Panc1 (cell line): ENCODE measurements around the gene MAMDC2. TPM values are rescaled to one million over a fixed set of nuclear protein-coding genes. Genes with fewer than 3 reads are reported as not detected.

Source experiments
- ATAC-seq: fragments of 200-7000 bp; cut with Tn5 transposase; 2 replicates; pipeline ENCODE4 v1.9.1; 2020; ENCODE audit warnings: mild to moderate bottlenecking, moderate library complexity
- BruUV-seq: library from RNA; stranded (reverse); fragments of 400-500 nt; replicated peaks from 2 replicates; lab custom pipeline; 2021; lab: Mats Ljungman, UMichigan
- CTCF ChIA-PET: fragments of 300-600 bp; sonication (Branson Sonifier 250); formaldehyde crosslinking; loops from one replicate; lab custom pipeline; 2022; ENCODE audit warnings: antibody characterized with exemption; lab: Charles Lee
- POLR2A ChIA-PET: fragments of 300-600 bp; sonication (Branson Sonifier 250); formaldehyde crosslinking; loops from one replicate; lab custom pipeline; 2022; ENCODE audit warnings: antibody characterized with exemption; lab: Charles Lee
- DNase-seq: peaks from one replicate; pipeline ENCODE4 v3.0.0-alpha.2; 2010; ENCODE audit warnings: low read depth, low spot score
- H3K27ac ChIP-seq: 2 replicates; pipeline ENCODE4 v1.5.1; 2011; ENCODE audit warnings: mild to moderate bottlenecking, low read length, inconsistent platforms
- H3K27me3 ChIP-seq: fragments of 200-500 bp; sonication (Bioruptor generic); 2 replicates; pipeline ENCODE4 v1.6.0; 2014; ENCODE audit warnings: low read length, inconsistent platforms; ENCODE audit not compliant: control insufficient read depth, insufficient read depth
- H3K36me3 ChIP-seq: fragments of 200-500 bp; sonication (Bioruptor generic); 2 replicates; pipeline ENCODE4 v1.5.1; 2014; ENCODE audit warnings: inconsistent platforms, mild to moderate bottlenecking, low read length, moderate library complexity; ENCODE audit not compliant: control insufficient read depth, insufficient read depth
- H3K4me1 ChIP-seq: 2 replicates; pipeline ENCODE4 v1.5.1; 2011; ENCODE audit warnings: inconsistent platforms, mild to moderate bottlenecking, low read length, moderate library complexity; ENCODE audit not compliant: control insufficient read depth, insufficient read depth
- H3K4me3 ChIP-seq, 2 experiments: 2 replicates each; pipeline ENCODE4 v1.5.1; 2011 to 2012; ENCODE audit warnings: low read depth in 2 of 2, low read length in 2 of 2, mild to moderate bottlenecking in 2 of 2, inconsistent platforms in 1 of 2, moderate library complexity in 1 of 2
- H3K9me3 ChIP-seq: fragments of 200-500 bp; sonication (Bioruptor generic); 2 replicates; pipeline ENCODE4 v1.5.1; 2014; ENCODE audit warnings: low read depth, mild to moderate bottlenecking, inconsistent platforms, low read length, moderate library complexity; ENCODE audit not compliant: control insufficient read depth, insufficient read depth
- CTCF ChIP-seq: fragments of 450-650 bp; IDR thresholded peaks from 2 replicates; pipeline ENCODE4 v1.5.1; 2017; ENCODE audit warnings: mild to moderate bottlenecking
- POLR2AphosphoS5 ChIP-seq: IDR thresholded peaks from 2 replicates; pipeline ENCODE4 v1.6.1; 2012; ENCODE audit warnings: mild to moderate bottlenecking, low read depth, low read length, moderate library complexity
- SIN3A ChIP-seq: IDR thresholded peaks from 2 replicates; pipeline ENCODE4 v1.6.1; 2012; ENCODE audit warnings: low read depth, mild to moderate bottlenecking, low read length, moderate library complexity, borderline replicate concordance; ENCODE audit not compliant: insufficient read depth
- TCF7L2 ChIP-seq: IDR thresholded peaks from 2 replicates; pipeline ENCODE4 v1.6.1; 2011; ENCODE audit warnings: mild to moderate bottlenecking, low read depth, low read length, inconsistent platforms
- in situ Hi-C: cut with HindIII; loops from 2 replicates; pipeline ENCODE4 v1.10.0; 2016; ENCODE audit warnings: low sequenced_read_pairs, low pct_unique_long_range_greater_than_20kb
- intact Hi-C: fragments of 100-400 bp; cut with micrococcal nuclease; formaldehyde crosslinking; loops from one replicate; pipeline ENCODE4 v1.10.0; 2022; ENCODE audit not compliant: unreplicated experiment
- total RNA-seq: library from RNA; stranded (reverse); gene quantifications from one replicate; pipeline ENCODE4 v1.2.1, GENCODE V29; 2021; ENCODE audit not compliant: unreplicated experiment
- TF ChIP-seq, protein P1 (sequence below), 2 experiments: IDR thresholded peaks; 2 replicates each; pipeline ENCODE4 v1.6.1; 2011 to 2012; ENCODE audit warnings: low read depth in 2 of 2, control low read depth in 1 of 2, low read length in 1 of 2, mild to moderate bottlenecking in 1 of 2, moderate library complexity in 1 of 2; ENCODE audit not compliant: insufficient read depth in 1 of 2

MAMDC2 gene
- total RNA-seq, 1 experiment from 2014 or later, result 1.5 TPM

DNA sequence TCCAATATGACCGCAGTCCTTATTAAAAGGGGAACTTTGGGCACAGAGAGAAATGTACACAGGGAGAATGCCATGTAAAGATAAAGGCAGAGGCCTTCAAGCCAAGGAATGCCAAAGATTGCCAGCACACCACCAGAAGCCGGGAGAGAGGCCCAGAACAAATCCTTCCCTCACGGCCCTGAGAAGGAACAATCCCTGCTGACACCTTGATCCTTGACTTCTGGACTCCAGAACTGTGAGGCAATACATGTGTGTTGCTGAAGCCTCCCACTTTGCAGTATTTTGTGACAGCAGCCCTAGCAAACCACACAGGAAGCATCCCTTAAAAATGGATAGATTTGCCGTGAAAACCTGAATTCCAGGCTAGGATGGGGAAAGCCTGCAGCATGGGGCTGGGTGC, 80.0 kb downstream of the MAMDC2 start:
- Histone ChIP-seq H3K9me3 (no peaks in the 10 kb centered on the region), H3K27me3 (no peaks in the 10 kb centered on the region), H3K4me1 (no peaks in the 10 kb centered on the region), H3K4me3 (no peak overlapping the region), H3K27ac (no peak overlapping the region), H3K36me3 (no peaks in the 10 kb centered on the region)
- no TSS peak for BruUV-seq
- in situ Hi-C loops, result no loop called here
- TF ChIP-seq, protein P1, sequence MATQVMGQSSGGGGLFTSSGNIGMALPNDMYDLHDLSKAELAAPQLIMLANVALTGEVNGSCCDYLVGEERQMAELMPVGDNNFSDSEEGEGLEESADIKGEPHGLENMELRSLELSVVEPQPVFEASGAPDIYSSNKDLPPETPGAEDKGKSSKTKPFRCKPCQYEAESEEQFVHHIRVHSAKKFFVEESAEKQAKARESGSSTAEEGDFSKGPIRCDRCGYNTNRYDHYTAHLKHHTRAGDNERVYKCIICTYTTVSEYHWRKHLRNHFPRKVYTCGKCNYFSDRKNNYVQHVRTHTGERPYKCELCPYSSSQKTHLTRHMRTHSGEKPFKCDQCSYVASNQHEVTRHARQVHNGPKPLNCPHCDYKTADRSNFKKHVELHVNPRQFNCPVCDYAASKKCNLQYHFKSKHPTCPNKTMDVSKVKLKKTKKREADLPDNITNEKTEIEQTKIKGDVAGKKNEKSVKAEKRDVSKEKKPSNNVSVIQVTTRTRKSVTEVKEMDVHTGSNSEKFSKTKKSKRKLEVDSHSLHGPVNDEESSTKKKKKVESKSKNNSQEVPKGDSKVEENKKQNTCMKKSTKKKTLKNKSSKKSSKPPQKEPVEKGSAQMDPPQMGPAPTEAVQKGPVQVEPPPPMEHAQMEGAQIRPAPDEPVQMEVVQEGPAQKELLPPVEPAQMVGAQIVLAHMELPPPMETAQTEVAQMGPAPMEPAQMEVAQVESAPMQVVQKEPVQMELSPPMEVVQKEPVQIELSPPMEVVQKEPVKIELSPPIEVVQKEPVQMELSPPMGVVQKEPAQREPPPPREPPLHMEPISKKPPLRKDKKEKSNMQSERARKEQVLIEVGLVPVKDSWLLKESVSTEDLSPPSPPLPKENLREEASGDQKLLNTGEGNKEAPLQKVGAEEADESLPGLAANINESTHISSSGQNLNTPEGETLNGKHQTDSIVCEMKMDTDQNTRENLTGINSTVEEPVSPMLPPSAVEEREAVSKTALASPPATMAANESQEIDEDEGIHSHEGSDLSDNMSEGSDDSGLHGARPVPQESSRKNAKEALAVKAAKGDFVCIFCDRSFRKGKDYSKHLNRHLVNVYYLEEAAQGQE (IDR thresholded peaks at IDR 0.05; ENCODE audit: insufficient read depth in 1 of 2, low read depth in 2 of 2, low read length in 1 of 2), result no peak
- TF ChIP-seq CTCF (no peak), POLR2AphosphoS5 (no peak), SIN3A (no peak), TCF7L2 (no peak)
- CTCF ChIA-PET, result no interaction called here
- intact Hi-C loops, result no loop called here
- DNase-seq (no peak), ATAC-seq (no peak)
- POLR2A ChIA-PET, result no interaction called here

- ChIA-PET CTCF (no interaction called here), POLR2A (no interaction called here)
- Histone ChIP-seq H3K4me1 (no peaks in the 10 kb centered on the region), H3K27ac (no peak overlapping the region), H3K36me3 (no peaks in the 10 kb centered on the region), H3K4me3 (no peak overlapping the region), H3K9me3 (no peaks in the 10 kb centered on the region), H3K27me3 (no peaks in the 10 kb centered on the region)
- TF ChIP-seq TCF7L2 (no peak), POLR2AphosphoS5 (no peak), SIN3A (no peak), CTCF (no peak)
- TF ChIP-seq, protein P1 (IDR thresholded peaks at IDR 0.05; ENCODE audit: insufficient read depth in 1 of 2, low read depth in 2 of 2, low read length in 1 of 2), result no peak
- no peak for DNase-seq
- BruUV-seq, result no TSS peak
- in situ Hi-C loops (no loop called here), intact Hi-C loops (no loop called here)
- ATAC-seq, result no peak
These were observed 82.1 kb downstream of the MAMDC2 start for GRCh38 chr9:70125621-70126263.
